HL-60 (cell line): ENCODE measurements around the gene TNIP1.

Source experiments
- CTCF ChIP-seq: IDR thresholded peaks from one replicate; pipeline ENCODE4 v1.5.1; 2011; ENCODE audit warnings: low read length, control low read depth, inconsistent platforms; ENCODE audit not compliant: insufficient read depth
- POLR2AphosphoS5 ChIP-seq: IDR thresholded peaks from 2 replicates; pipeline ENCODE4 v1.6.1; 2012; ENCODE audit warnings: low read depth
- REST ChIP-seq: IDR thresholded peaks from 2 replicates; pipeline ENCODE4 v1.6.1; 2012; ENCODE audit warnings: low read depth; ENCODE audit not compliant: insufficient replicate concordance
- SPI1 ChIP-seq: IDR thresholded peaks from 2 replicates; pipeline ENCODE4 v1.6.1; 2012; ENCODE audit warnings: low read depth, mild to moderate bottlenecking, borderline replicate concordance

GRCh38 chr5:151081431-151082281 lies 822 bp upstream of the TNIP1 start:
- TF ChIP-seq CTCF (no peak), POLR2AphosphoS5 (no peak), REST (no peak), SPI1 (no peak)
